Left renal cortex interstitium (tissue), 4 donors: ENCODE data around the gene GLIS2. TPM values are rescaled to one million over a fixed set of nuclear protein-coding genes. Genes with fewer than 3 reads are reported as not detected.

Source experiments
- DNase-seq, 4 donors: peaks; one replicate each; pipeline ENCODE4 v3.0.0-alpha.2; 2013; ENCODE audit warnings: low read depth in 4 of 4, low spot score in 2 of 4, missing footprints in 1 of 4
- polyA plus RNA-seq, 4 donors: library from polyadenylated mRNA; unstranded; fragments of 120-200 nt; gene quantifications; one replicate each; pipeline ENCODE4 v1.2.1, GENCODE V29; 2013; ENCODE audit not compliant: insufficient read length in 4 of 4

GLIS2 gene
- polyA plus RNA-seq, 4 donors = 32.5 to 59.1 (median 48.3) TPM

- no peak for DNase-seq
Observed at GRCh38 chr16:4365014-4365406, 49.1 kb downstream of the GLIS2 start.

- DNase-seq = no peak
Observed at GRCh38 chr16:4365615-4366014, 49.7 kb downstream of the GLIS2 start.

GRCh38 chr16:4366016-4366415 is 50.1 kb downstream of the GLIS2 start:
- no peak for DNase-seq

- DNase-seq = no peak
Observed at GRCh38 chr16:4367393-4367856, 51.6 kb downstream of the GLIS2 start.

GRCh38 chr16:4369007-4369733 is 53.3 kb downstream of the GLIS2 start:
- no peak for DNase-seq

GRCh38 chr16:4370151-4370550 is 54.3 kb downstream of the GLIS2 start:
- DNase-seq = no peak

- DNase-seq = no peak
Observed at GRCh38 chr16:4370570-4371356, 54.9 kb downstream of the GLIS2 start.

GRCh38 chr16:4371357-4372000 is 55.6 kb downstream of the GLIS2 start, which contains the start of gene VASN:
Gene VASN (plus strand): TSS chr16:4371848. CDS start chr16:4380878, 9,030 bp downstream.
- DNase-seq = no peak

GRCh38 chr16:4372001-4372577 is 56.2 kb downstream of the GLIS2 start:
- DNase-seq = no peak

- DNase-seq = no peak
Observed at GRCh38 chr16:4372578-4373355, 56.9 kb downstream of the GLIS2 start.

GRCh38 chr16:4373356-4373908 is 57.6 kb downstream of the GLIS2 start:
- DNase-seq = no peak

GRCh38 chr16:4373909-4374742 is 58.3 kb downstream of the GLIS2 start:
- DNase-seq = no peak

- DNase-seq = no peak
Observed at GRCh38 chr16:4375717-4376116, 59.9 kb downstream of the GLIS2 start.

- no peak for DNase-seq
Observed at GRCh38 chr16:4376126-4376892, 60.4 kb downstream of the GLIS2 start.

GRCh38 chr16:4376893-4377572 is 61.2 kb downstream of the GLIS2 start:
- no peak for DNase-seq

- no peak for DNase-seq
Observed at GRCh38 chr16:4377573-4378154, 61.8 kb downstream of the GLIS2 start.

- DNase-seq = no peak
Observed at GRCh38 chr16:4378161-4378666, 62.3 kb downstream of the GLIS2 start.
